Measurements from ENCODE around the gene CLASP1.

GRCh38 chr2:121608967-121609366 lies 40.3 kb downstream of the CLASP1 start:
- TF ChIP-seq CTCF (conservative IDR thresholded peaks at IDR 0.05) = no peak
- no peak for TF ChIP-seq ZFX (IDR thresholded peaks at IDR 0.05)
